ENCODE results near the gene GIGYF2. TPM values are rescaled to one million over a fixed set of nuclear protein-coding genes. Genes with fewer than 3 reads are reported as not detected.

GIGYF2 gene
- total RNA-seq, 1 experiment from 2014 or later = 68.3 TPM

GRCh38 chr2:232748038-232748437 is 50.9 kb downstream of the GIGYF2 start:
- no peak overlapping the region for H3K27ac ChIP-seq (ENCODE audit: low read length)
- CTCF ChIA-PET = no interaction called here
- no TSS peak for BruUV-seq (replicated peaks)
- H3K36me3 ChIP-seq (ENCODE audit: control insufficient read depth, insufficient read depth, low read length) = peaks cover 28% of the 10 kb centered on the region
- POLR2A ChIA-PET = no interaction called here
- in situ Hi-C loops (cut with HindIII; ENCODE audit: low pct_unique_long_range_greater_than_20kb, low sequenced_read_pairs) (no loop called here), intact Hi-C loops (cut with micrococcal nuclease; ENCODE audit: unreplicated experiment) (no loop called here)
- H3K9me3 ChIP-seq (ENCODE audit: control insufficient read depth, insufficient read depth, low read depth, low read length) = no peaks in the 10 kb centered on the region
- no peak for DNase-seq (ENCODE audit: low read depth, low spot score)
- H3K4me3 ChIP-seq (ENCODE audit: low read depth in 2 of 2, low read length in 2 of 2) = no peak overlapping the region
- TF ChIP-seq, protein P1, sequence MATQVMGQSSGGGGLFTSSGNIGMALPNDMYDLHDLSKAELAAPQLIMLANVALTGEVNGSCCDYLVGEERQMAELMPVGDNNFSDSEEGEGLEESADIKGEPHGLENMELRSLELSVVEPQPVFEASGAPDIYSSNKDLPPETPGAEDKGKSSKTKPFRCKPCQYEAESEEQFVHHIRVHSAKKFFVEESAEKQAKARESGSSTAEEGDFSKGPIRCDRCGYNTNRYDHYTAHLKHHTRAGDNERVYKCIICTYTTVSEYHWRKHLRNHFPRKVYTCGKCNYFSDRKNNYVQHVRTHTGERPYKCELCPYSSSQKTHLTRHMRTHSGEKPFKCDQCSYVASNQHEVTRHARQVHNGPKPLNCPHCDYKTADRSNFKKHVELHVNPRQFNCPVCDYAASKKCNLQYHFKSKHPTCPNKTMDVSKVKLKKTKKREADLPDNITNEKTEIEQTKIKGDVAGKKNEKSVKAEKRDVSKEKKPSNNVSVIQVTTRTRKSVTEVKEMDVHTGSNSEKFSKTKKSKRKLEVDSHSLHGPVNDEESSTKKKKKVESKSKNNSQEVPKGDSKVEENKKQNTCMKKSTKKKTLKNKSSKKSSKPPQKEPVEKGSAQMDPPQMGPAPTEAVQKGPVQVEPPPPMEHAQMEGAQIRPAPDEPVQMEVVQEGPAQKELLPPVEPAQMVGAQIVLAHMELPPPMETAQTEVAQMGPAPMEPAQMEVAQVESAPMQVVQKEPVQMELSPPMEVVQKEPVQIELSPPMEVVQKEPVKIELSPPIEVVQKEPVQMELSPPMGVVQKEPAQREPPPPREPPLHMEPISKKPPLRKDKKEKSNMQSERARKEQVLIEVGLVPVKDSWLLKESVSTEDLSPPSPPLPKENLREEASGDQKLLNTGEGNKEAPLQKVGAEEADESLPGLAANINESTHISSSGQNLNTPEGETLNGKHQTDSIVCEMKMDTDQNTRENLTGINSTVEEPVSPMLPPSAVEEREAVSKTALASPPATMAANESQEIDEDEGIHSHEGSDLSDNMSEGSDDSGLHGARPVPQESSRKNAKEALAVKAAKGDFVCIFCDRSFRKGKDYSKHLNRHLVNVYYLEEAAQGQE (IDR thresholded peaks at IDR 0.05; ENCODE audit: insufficient read depth in 1 of 2, low read depth in 2 of 2, low read length in 1 of 2) = no peak
- TF ChIP-seq CTCF (IDR thresholded peaks at IDR 0.05) = no peak
- no peak for TF ChIP-seq TCF7L2 (IDR thresholded peaks at IDR 0.05; ENCODE audit: low read depth, low read length)
- TF ChIP-seq SIN3A (IDR thresholded peaks at IDR 0.05; ENCODE audit: borderline replicate concordance, insufficient read depth, low read depth, low read length) = no peak
- no peak for TF ChIP-seq POLR2AphosphoS5 (IDR thresholded peaks at IDR 0.05; ENCODE audit: low read depth, low read length)
- peaks cover 10% of the 10 kb centered on the region; the same call in 1 of the 2 replicates for H3K4me1 ChIP-seq (ENCODE audit: control insufficient read depth, insufficient read depth, low read length)
- no peaks in the 10 kb centered on the region for H3K27me3 ChIP-seq (ENCODE audit: control insufficient read depth, insufficient read depth, low read length)
- no peak for ATAC-seq

DNA sequence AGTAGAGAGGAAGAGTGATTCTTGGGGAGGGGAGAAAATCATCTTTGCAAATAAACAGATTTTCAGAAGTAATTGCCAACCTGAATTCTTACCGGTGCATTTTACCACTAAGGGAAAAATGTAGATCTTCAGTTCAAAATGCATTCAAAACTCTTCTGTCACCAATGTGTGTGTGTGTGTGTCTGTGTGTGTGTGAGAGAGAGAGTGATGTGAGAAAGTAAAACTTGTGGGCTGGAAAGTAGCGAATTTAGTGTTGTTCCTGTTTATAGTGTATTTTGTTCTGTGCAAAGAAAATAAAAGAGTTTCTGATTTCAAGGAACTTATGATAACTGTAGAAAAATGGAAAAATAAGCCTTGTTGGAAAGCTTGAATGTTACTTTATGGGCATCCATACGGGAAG is 52.2 kb downstream of the GIGYF2 start:
- ChIA-PET POLR2A (no interaction called here), CTCF (no interaction called here)
- H3K36me3 ChIP-seq (ENCODE audit: control insufficient read depth, insufficient read depth, low read length) = peaks cover 29% of the 10 kb centered on the region
- no peak overlapping the region for H3K4me3 ChIP-seq (ENCODE audit: low read depth in 2 of 2, low read length in 2 of 2)
- ATAC-seq (no peak), DNase-seq (ENCODE audit: low read depth, low spot score) (no peak)
- in situ Hi-C loops (cut with HindIII; ENCODE audit: low pct_unique_long_range_greater_than_20kb, low sequenced_read_pairs) (no loop called here), intact Hi-C loops (cut with micrococcal nuclease; ENCODE audit: unreplicated experiment) (no loop called here)
- peaks cover 10% of the 10 kb centered on the region; the same call in 1 of the 2 replicates for H3K4me1 ChIP-seq (ENCODE audit: control insufficient read depth, insufficient read depth, low read length)
- no peaks in the 10 kb centered on the region for H3K27me3 ChIP-seq (ENCODE audit: control insufficient read depth, insufficient read depth, low read length)
- no peak for TF ChIP-seq POLR2AphosphoS5 (IDR thresholded peaks at IDR 0.05; ENCODE audit: low read depth, low read length)
- no peak overlapping the region for H3K27ac ChIP-seq (ENCODE audit: low read length)
- H3K9me3 ChIP-seq (ENCODE audit: control insufficient read depth, insufficient read depth, low read depth, low read length) = no peaks in the 10 kb centered on the region
- TSS peak; percentile 45 for BruUV-seq (replicated peaks)

- POLR2A ChIA-PET = no interaction called here
- BruUV-seq (replicated peaks) = no TSS peak
- in situ Hi-C loops (cut with HindIII; ENCODE audit: low pct_unique_long_range_greater_than_20kb, low sequenced_read_pairs) = no loop called here
- intact Hi-C loops (cut with micrococcal nuclease; ENCODE audit: unreplicated experiment) = no loop called here
- Histone ChIP-seq H3K9me3 (ENCODE audit: control insufficient read depth, insufficient read depth, low read depth, low read length) (no peaks in the 10 kb centered on the region), H3K4me3 (ENCODE audit: low read depth in 2 of 2, low read length in 2 of 2) (no peak overlapping the region), H3K4me1 (ENCODE audit: control insufficient read depth, insufficient read depth, low read length) (peaks cover 4% of the 10 kb centered on the region; the same call in 1 of the 2 replicates), H3K27me3 (ENCODE audit: control insufficient read depth, insufficient read depth, low read length) (no peaks in the 10 kb centered on the region), H3K27ac (ENCODE audit: low read length) (no peak overlapping the region), H3K36me3 (ENCODE audit: control insufficient read depth, insufficient read depth, low read length) (peaks cover 34% of the 10 kb centered on the region)
- CTCF ChIA-PET = no interaction called here
- ATAC-seq = no peak
- no peak for DNase-seq (ENCODE audit: low read depth, low spot score)
- TF ChIP-seq, protein P1 (IDR thresholded peaks at IDR 0.05; ENCODE audit: insufficient read depth in 1 of 2, low read depth in 2 of 2, low read length in 1 of 2) = no peak
- no peak for TF ChIP-seq SIN3A (IDR thresholded peaks at IDR 0.05; ENCODE audit: borderline replicate concordance, insufficient read depth, low read depth, low read length)
- TF ChIP-seq CTCF (IDR thresholded peaks at IDR 0.05) = no peak
- no peak for TF ChIP-seq TCF7L2 (IDR thresholded peaks at IDR 0.05; ENCODE audit: low read depth, low read length)
- no peak for TF ChIP-seq POLR2AphosphoS5 (IDR thresholded peaks at IDR 0.05; ENCODE audit: low read depth, low read length)
These were observed 53.1 kb downstream of the GIGYF2 start for GRCh38 chr2:232750135-232750671.
